AG04450 (cell line): ENCODE results near the gene TM2D3. TPM values are rescaled to one million over a fixed set of nuclear protein-coding genes. Genes with fewer than 3 reads are reported as not detected.

ENCODE experiments used
- CTCF ChIA-PET: fragments of 300-600, 350-600 bp; formaldehyde crosslinking; extraction: SDS; loops from one replicate; lab custom pipeline; 2022; ENCODE audit warnings: antibody characterized with exemption, inconsistent platforms; lab: Charles Lee
- POLR2A ChIA-PET: fragments of 350-600 bp; formaldehyde crosslinking; extraction: SDS; loops from one replicate; lab custom pipeline; 2021; ENCODE audit warnings: antibody characterized with exemption, inconsistent platforms; lab: Yijun Ruan, JAX
- DNase-seq: peaks from one replicate; pipeline ENCODE4 v3.0.0-alpha.2; 2011; ENCODE audit warnings: low read depth, low spot score
- H3K27ac ChIP-seq: one replicate; pipeline ENCODE4 v1.5.1; 2012; ENCODE audit warnings: low read depth, low read length, control low read depth
- H3K27me3 ChIP-seq: one replicate; pipeline ENCODE4 v1.6.0; 2012; ENCODE audit warnings: low read length; ENCODE audit not compliant: control insufficient read depth, insufficient read depth
- H3K4me3 ChIP-seq: 2 replicates; pipeline ENCODE4 v1.5.1; 2011; ENCODE audit warnings: mild to moderate bottlenecking, low read depth, low read length, control low read depth
- H3K9me3 ChIP-seq: 2 replicates; pipeline ENCODE4 v1.5.1; 2012; ENCODE audit warnings: low read length; ENCODE audit not compliant: control insufficient read depth, insufficient read depth
- CTCF ChIP-seq: IDR thresholded peaks from 2 replicates; pipeline ENCODE4 v1.5.1; 2011; ENCODE audit warnings: low read depth, low read length, control low read depth, inconsistent platforms
- polyA plus RNA-seq: library from polyadenylated mRNA; depleted of rRNA; stranded (reverse); fragments of >200 nt; gene quantifications from 2 replicates; pipeline ENCODE4 v1.2.3, GENCODE V29; 2011

The TM2D3 gene
- polyA plus RNA-seq, 1 experiment = 64.2 TPM

DNA sequence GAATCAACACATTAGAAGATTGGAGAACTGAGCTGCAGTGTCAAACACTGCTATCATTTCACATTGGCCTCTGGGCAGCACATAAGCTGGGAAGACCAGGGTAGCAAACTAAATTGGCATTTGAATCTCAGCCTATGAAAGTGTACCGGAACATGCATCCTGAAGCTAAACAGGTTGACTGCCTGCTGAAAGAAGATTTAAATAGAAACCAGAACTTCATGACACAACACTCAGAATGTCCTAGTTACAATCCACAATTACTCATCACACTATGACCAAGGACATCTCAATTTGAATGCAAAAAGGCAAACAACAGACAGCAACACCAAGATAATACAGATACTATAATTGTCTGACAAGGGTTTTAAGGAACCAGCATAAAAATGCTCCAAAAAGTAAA is 26.2 kb downstream of the TM2D3 start:
- H3K9me3 ChIP-seq = no peaks in the 10 kb centered on the region
- TF ChIP-seq CTCF = no peak
- no peaks in the 10 kb centered on the region for H3K27me3 ChIP-seq
- ChIA-PET POLR2A (no interaction called here), CTCF (no interaction called here)
- DNase-seq = no peak
- H3K4me3 ChIP-seq = no peak overlapping the region
- H3K27ac ChIP-seq = no peak overlapping the region

DNA sequence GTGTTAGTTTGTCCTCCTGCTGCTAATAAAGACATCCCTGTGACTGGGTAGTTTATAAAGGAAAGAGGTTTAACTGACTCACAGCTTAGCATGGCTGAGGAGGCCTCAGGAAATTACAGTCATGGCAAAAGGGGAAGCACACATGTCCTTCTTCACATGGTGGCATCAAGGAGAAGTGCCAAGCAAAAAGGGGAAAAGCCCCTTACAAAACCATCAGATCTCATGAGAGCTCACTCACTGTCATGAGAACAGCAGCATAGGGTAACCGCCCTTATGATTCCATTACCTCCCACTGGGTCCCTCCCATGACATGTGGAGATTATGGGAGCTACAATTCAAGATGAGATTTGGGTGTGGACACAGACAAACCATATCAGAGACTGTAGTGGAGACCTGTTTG is 27.0 kb downstream of the TM2D3 start:
- Histone ChIP-seq H3K27me3 (no peaks in the 10 kb centered on the region), H3K9me3 (no peaks in the 10 kb centered on the region), H3K4me3 (no peak overlapping the region), H3K27ac (no peak overlapping the region)
- DNase-seq = no peak
- ChIA-PET CTCF (interaction anchor here (2.0 kb wide), 1 partner anchor 16 kb away, joined by 8 read pairs; no protein-coding TSS in a partner anchor), POLR2A (no interaction called here)
- no peak for TF ChIP-seq CTCF

GRCh38 chr15:101623367-101624304 is 28.5 kb downstream of the TM2D3 start:
- POLR2A ChIA-PET = no interaction called here
- H3K27me3 ChIP-seq = no peaks in the 10 kb centered on the region
- no peak for DNase-seq
- no peak overlapping the region for H3K27ac ChIP-seq
- H3K9me3 ChIP-seq = no peaks in the 10 kb centered on the region
- CTCF ChIA-PET = interaction anchor here (2.0 kb wide), 1 partner anchor 17 kb away, joined by 8 read pairs; no protein-coding TSS in a partner anchor
- no peak for TF ChIP-seq CTCF
- no peak overlapping the region for H3K4me3 ChIP-seq

DNA sequence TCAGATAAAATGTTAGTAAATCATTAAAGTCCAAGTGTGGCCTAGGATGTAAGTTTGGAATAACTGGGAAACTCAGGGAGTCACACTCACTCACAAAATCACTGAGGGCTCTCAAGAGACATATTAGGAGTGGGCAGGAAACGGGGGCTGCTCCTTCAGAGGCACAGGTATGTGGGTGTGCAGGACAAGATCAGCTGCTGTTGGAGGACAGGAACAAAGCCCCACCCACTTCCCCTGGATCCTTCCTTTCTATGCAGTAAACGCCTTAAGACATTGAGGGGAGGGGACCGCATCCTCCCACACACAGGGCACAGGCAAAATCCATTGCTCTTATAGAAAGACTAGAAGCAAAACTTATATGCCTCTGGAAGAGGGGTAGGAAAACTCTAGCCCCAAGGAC is 30.2 kb downstream of the TM2D3 start:
- ChIA-PET POLR2A (no interaction called here), CTCF (interaction anchor here (1.0 to 2.0 kb wide), 2 partner anchors 18 to 20 kb away, joined by 4 read pairs; no protein-coding TSS in a partner anchor)
- Histone ChIP-seq H3K9me3 (no peaks in the 10 kb centered on the region), H3K4me3 (no peak overlapping the region), H3K27me3 (no peaks in the 10 kb centered on the region), H3K27ac (no peak overlapping the region)
- no peak for DNase-seq
- no peak for TF ChIP-seq CTCF

DNA sequence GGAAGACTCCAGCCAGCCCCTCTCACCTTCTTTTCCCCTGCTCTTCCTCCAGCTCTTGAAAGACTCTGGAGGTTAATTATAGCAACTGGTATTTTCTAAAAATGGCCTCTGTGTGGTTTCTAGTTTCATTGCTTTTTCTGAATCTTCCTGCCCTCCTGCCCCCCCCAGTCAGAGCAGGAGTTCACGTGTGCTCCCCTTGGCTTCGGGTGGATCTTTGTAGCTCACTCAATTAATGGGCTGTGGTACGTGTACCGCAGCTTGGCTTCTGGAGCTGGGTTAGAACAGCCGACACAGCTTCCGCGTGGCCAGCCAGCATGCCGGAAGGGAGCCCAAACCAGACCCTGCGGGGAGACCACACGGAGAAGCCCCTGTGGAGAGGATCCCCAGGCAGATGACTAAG is 31.5 kb downstream of the TM2D3 start:
- Histone ChIP-seq H3K4me3 (no peak overlapping the region), H3K9me3 (no peaks in the 10 kb centered on the region), H3K27ac (no peak overlapping the region), H3K27me3 (no peaks in the 10 kb centered on the region)
- no peak for DNase-seq
- CTCF ChIA-PET = interaction anchor here (0.8 to 2.0 kb wide), 2 partner anchors 20 to 21 kb away, joined by 3 to 4 read pairs; no protein-coding TSS in a partner anchor
- POLR2A ChIA-PET = no interaction called here
- TF ChIP-seq CTCF = no peak
